Hepatocyte (in vitro differentiated cells): Measurements from ENCODE around the gene OXLD1. TPM values are rescaled to one million over a fixed set of nuclear protein-coding genes. Genes with fewer than 3 reads are reported as not detected.

ENCODE experiments used
- DNase-seq: peaks from one replicate; pipeline ENCODE4 v3.0.0-alpha.2; 2016; ENCODE audit warnings: low spot score
- H2AFZ ChIP-seq: fragments of 200-600 bp; sonication (generic); 2 replicates; pipeline ENCODE4 v1.6.0; 2016; ENCODE audit warnings: antibody characterized with exemption, mild to moderate bottlenecking
- H3K27ac ChIP-seq: fragments of 200-600 bp; sonication (generic); 2 replicates; pipeline ENCODE4 v1.5.1; 2016; ENCODE audit warnings: mild to moderate bottlenecking
- H3K27me3 ChIP-seq: fragments of 200-600 bp; sonication (generic); 2 replicates; pipeline ENCODE4 v1.6.1; 2016
- H3K36me3 ChIP-seq: fragments of 200-600 bp; sonication (generic); replicated peaks from 2 replicates; pipeline ENCODE4 v1.5.1; 2016; ENCODE audit warnings: low read depth; ENCODE audit not compliant: insufficient read depth
- H3K4me1 ChIP-seq: fragments of 200-600 bp; sonication (generic); 2 replicates; pipeline ENCODE4 v1.5.1; 2016; ENCODE audit warnings: mild to moderate bottlenecking, moderate library complexity; ENCODE audit not compliant: insufficient read depth
- H3K4me2 ChIP-seq: fragments of 200-600 bp; sonication (generic); 2 replicates; pipeline ENCODE4 v1.6.0; 2016
- H3K4me3 ChIP-seq: fragments of 200-600 bp; sonication (generic); 2 replicates; pipeline ENCODE4 v1.5.1; 2016; ENCODE audit warnings: mild to moderate bottlenecking
- H3K79me2 ChIP-seq: fragments of 200-600 bp; sonication (generic); 2 replicates; pipeline ENCODE4 v1.6.0; 2017; ENCODE audit warnings: mild to moderate bottlenecking
- H3K9me2 ChIP-seq: fragments of 200-600 bp; sonication (generic); replicated peaks from 2 replicates; pipeline ENCODE4 v1.6.0; 2017; ENCODE audit warnings: mild to moderate bottlenecking; ENCODE audit not compliant: insufficient read depth
- H3K9me3 ChIP-seq: fragments of 200-600 bp; sonication (generic); 2 replicates; pipeline ENCODE4 v1.5.1; 2016; ENCODE audit warnings: low read depth, mild to moderate bottlenecking
- H4K20me1 ChIP-seq: fragments of 200-600 bp; sonication (generic); 2 replicates; pipeline ENCODE4 v1.6.0; 2016; ENCODE audit warnings: mild to moderate bottlenecking; ENCODE audit not compliant: insufficient read depth, poor library complexity, severe bottlenecking
- CTCF ChIP-seq: fragments of 200-600 bp; sonication (generic); IDR thresholded peaks from 2 replicates; pipeline ENCODE4 v1.5.1; 2016; ENCODE audit warnings: antibody characterized with exemption, mild to moderate bottlenecking; ENCODE audit not compliant: poor library complexity
- EZH2 ChIP-seq: fragments of 200-600 bp; sonication (generic); IDR thresholded peaks from 2 replicates; pipeline ENCODE4 v1.6.1; 2016; ENCODE audit warnings: antibody characterized with exemption, mild to moderate bottlenecking, borderline replicate concordance
- EZH2phosphoT487 ChIP-seq: fragments of 200-600 bp; sonication (generic); IDR thresholded peaks from one replicate; pipeline ENCODE4 v1.6.1; 2018; ENCODE audit warnings: antibody characterized with exemption, mild to moderate bottlenecking, low read depth, moderate library complexity; ENCODE audit not compliant: unreplicated experiment, severe bottlenecking
- WGBS: methylation state at CpG from one replicate; pipeline ENCODE4 v1.1.6; 2016; ENCODE audit warnings: low lambda C conversion rate; ENCODE audit errors: missing lambda C conversion rate; 5-methylcytosine and 5-hydroxymethylcytosine counted together
- polyA plus RNA-seq: library from polyadenylated mRNA; unstranded; fragments of >200 nt; fragmentation: Nextera tagmentation; extraction: Ambion mirVana; gene quantifications from 2 replicates; pipeline ENCODE4 v1.2.1, GENCODE V29; 2016
- total RNA-seq: library from RNA; depleted of rRNA; stranded (reverse); fragments of >200 nt; gene quantifications from 2 replicates; pipeline ENCODE4 v1.2.3, GENCODE V29; 2014

The OXLD1 gene
- total and polyA plus RNA-seq, 2 experiments from 2014 or later: 37.8 to 39.8 TPM

DNA sequence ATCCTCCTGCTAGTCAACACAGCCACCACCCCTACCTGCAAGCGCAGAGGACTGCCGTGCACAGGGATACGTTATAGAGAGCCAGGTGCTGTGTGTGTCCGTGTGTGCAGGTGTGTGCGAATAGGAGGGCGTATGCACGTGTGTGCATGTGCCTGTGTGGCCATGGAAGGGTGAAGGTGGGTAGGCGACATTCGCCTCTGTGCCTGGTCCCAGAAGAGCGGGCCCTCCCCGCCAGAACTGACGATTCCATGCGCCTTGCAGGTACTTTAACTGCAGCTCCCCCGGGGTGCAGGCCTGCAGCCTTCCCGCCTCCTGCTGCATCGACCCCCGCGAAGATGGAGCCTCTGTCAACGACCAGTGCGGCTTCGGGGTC, 18.8 kb downstream of the OXLD1 start:
- no peak for TF ChIP-seq EZH2
- no peak for TF ChIP-seq CTCF
- no peak for TF ChIP-seq EZH2phosphoT487

GRCh38 chr17:81646869-81647600, 19.4 kb downstream of the OXLD1 start:
- H3K9me2 ChIP-seq: no peaks in the 10 kb centered on the region
- H3K4me1 ChIP-seq: no peaks in the 10 kb centered on the region
- no peaks in the 10 kb centered on the region for H3K79me2 ChIP-seq
- no peaks in the 10 kb centered on the region for H3K9me3 ChIP-seq
- H3K27ac ChIP-seq: no peak overlapping the region
- WGBS: 79% methylated on average over 12 of the region's 12 CpGs
- no peak overlapping the region for H3K4me3 ChIP-seq
- no peak overlapping the region for H2AFZ ChIP-seq
- H4K20me1 ChIP-seq: no peaks in the 10 kb centered on the region
- TF ChIP-seq EZH2 (no peak), EZH2phosphoT487 (no peak), CTCF (no peak)
- DNase-seq: no peak
- no peaks in the 10 kb centered on the region for H3K36me3 ChIP-seq
- H3K4me2 ChIP-seq: no peak overlapping the region
- peaks cover 6% of the 10 kb centered on the region for H3K27me3 ChIP-seq

More for the DNA sequence above, 18.8 kb downstream of the OXLD1 start:
- DNase-seq: no peak
- Histone ChIP-seq H3K27me3 (peaks cover 6% of the 10 kb centered on the region), H3K4me3 (no peak overlapping the region), H4K20me1 (no peaks in the 10 kb centered on the region), H3K36me3 (no peaks in the 10 kb centered on the region), H2AFZ (no peak overlapping the region), H3K9me3 (no peaks in the 10 kb centered on the region), H3K9me2 (no peaks in the 10 kb centered on the region), H3K27ac (no peak overlapping the region), H3K4me2 (no peak overlapping the region), H3K79me2 (no peaks in the 10 kb centered on the region), H3K4me1 (no peaks in the 10 kb centered on the region)
- 73% methylated on average over 21 of the region's 21 CpGs for WGBS

GRCh38 chr17:81644976-81645952, 21.1 kb downstream of the OXLD1 start:
- Histone ChIP-seq H3K36me3 (no peaks in the 10 kb centered on the region), H4K20me1 (no peaks in the 10 kb centered on the region), H3K4me3 (no peak overlapping the region), H3K9me2 (no peaks in the 10 kb centered on the region), H3K27me3 (peaks cover 6% of the 10 kb centered on the region), H2AFZ (no peak overlapping the region), H3K79me2 (no peaks in the 10 kb centered on the region), H3K4me2 (no peak overlapping the region), H3K27ac (no peak overlapping the region), H3K9me3 (no peaks in the 10 kb centered on the region), H3K4me1 (no peaks in the 10 kb centered on the region)
- DNase-seq: no peak
- WGBS: 93% methylated on average over 29 of the region's 29 CpGs
- TF ChIP-seq CTCF: no peak
- TF ChIP-seq EZH2: no peak
- TF ChIP-seq EZH2phosphoT487: no peak
